Measurements from ENCODE around the gene ZNF90. TPM values are rescaled to one million over a fixed set of nuclear protein-coding genes. Genes with fewer than 3 reads are reported as not detected.

Gene ZNF90
- total RNA-seq, 1 experiment from 2014 or later, result 88.7 TPM

DNA sequence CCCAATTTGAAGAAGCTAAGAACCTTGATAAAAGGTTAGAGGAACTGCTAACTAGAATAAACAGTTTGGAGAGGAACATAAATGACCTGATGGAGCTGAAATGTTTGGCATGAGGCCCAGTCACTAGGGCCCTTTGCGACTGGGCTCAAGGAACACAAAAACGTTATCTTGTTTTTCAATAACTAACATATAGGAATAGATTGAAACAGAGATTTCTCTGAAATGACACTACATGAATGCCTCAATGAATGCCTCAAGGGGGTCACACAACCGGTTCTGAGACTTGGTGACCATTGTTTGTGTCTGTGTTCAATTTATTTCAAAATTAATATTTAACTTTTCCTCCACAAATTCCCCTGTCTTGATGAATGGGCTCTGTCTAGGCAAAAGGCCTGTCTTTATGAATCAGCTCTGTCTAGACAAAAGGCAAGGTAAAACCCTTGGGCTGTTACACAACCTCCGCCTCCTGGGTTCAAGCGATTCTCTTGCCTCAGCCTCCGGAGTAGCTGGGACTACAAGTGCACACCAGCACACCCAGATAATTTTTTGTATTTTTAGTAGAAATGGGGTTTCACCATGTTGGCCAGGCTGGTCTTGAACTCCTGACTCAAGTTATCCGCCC, 88.3 kb downstream of the ZNF90 start:
- Histone ChIP-seq H4K8ac (replicated peaks; ENCODE audit: insufficient read length, low read depth, low read length) (no peak overlapping the region), H3K27ac (ENCODE audit: insufficient read length, low read depth, low read length) (no peak overlapping the region), H3K9me3 (ENCODE audit: control insufficient read depth, low read depth, low read length) (no peaks in the 10 kb centered on the region), H3K27me3 (ENCODE audit: insufficient read depth, low read length) (no peaks in the 10 kb centered on the region), H2AFZ (ENCODE audit: low read length) (no peak overlapping the region), H4K20me1 (ENCODE audit: control insufficient read depth, insufficient read depth, insufficient read length) (no peaks in the 10 kb centered on the region), H3K9ac (ENCODE audit: extremely low read depth, insufficient read length, low read length) (no peak overlapping the region), H3K14ac (ENCODE audit: insufficient read depth, low read length) (no peak overlapping the region), H3K4me2 (ENCODE audit: insufficient read depth, insufficient read length, low read length) (no peak overlapping the region), H2BK15ac (ENCODE audit: low read depth, low read length) (no peak overlapping the region), H2BK5ac (ENCODE audit: insufficient read length, low read length) (no peak overlapping the region), H3K18ac (ENCODE audit: insufficient read length, low read depth, low read length) (no peak overlapping the region), H2BK20ac (ENCODE audit: low read depth, low read length, poor library complexity, severe bottlenecking) (no peak overlapping the region), H3K23ac (ENCODE audit: insufficient read length, low read depth, low read length) (no peak overlapping the region), H4K5ac (ENCODE audit: insufficient read length, low read depth, low read length) (no peak overlapping the region), H3K79me2 (ENCODE audit: insufficient read depth, low read length) (peaks cover 10% of the 10 kb centered on the region; the same call in 1 of the 2 replicates), H3T11ph (ENCODE audit: low read length) (no peak overlapping the region), H3K23me2 (ENCODE audit: insufficient read length, low read depth, low read length, poor library complexity, severe bottlenecking) (no peaks in the 10 kb centered on the region), H2BK120ac (ENCODE audit: low read depth, low read length, poor library complexity, severe bottlenecking) (no peak overlapping the region), H4K91ac (ENCODE audit: insufficient read length, low read depth, low read length) (no peak overlapping the region), H3K4ac (ENCODE audit: low read depth, low read length) (no peak overlapping the region), H3K56ac (ENCODE audit: insufficient read length, low read depth, low read length) (no peak overlapping the region), H2AK5ac (ENCODE audit: insufficient read length, low read length) (no peak overlapping the region), H3K4me1 (ENCODE audit: insufficient read depth, low read length) (no peaks in the 10 kb centered on the region), H2BK12ac (ENCODE audit: insufficient read length, low read depth, low read length) (no peak overlapping the region), H3K79me1 (ENCODE audit: insufficient read depth, low read depth, low read length, poor library complexity, severe bottlenecking) (no peaks in the 10 kb centered on the region)
- Mint-ChIP-seq H3K4me3 (no peak overlapping the region), H3K9me3 (peaks cover 2 to 16% of the 10 kb centered on the region in 2 experiments; a peak in 4 of 5 replicates), H3K36me3 (ENCODE audit: insufficient read depth in 1 of 3, low read depth in 3 of 3) (peaks cover 24 to 28% (median 26%) of the 10 kb centered on the region in 3 experiments), H3K4me1 (peaks cover 12 to 21% of the 10 kb centered on the region in 2 experiments), H3K27ac (no peak overlapping the region), H3K27me3 (ENCODE audit: low read depth) (no peaks in the 10 kb centered on the region)
- no CpG with 5 or more reads among the region's 7 CpGs for WGBS (ENCODE audit: extremely low coverage, insufficient read length, low lambda C conversion rate)
- TF ChIP-seq, protein P1, sequence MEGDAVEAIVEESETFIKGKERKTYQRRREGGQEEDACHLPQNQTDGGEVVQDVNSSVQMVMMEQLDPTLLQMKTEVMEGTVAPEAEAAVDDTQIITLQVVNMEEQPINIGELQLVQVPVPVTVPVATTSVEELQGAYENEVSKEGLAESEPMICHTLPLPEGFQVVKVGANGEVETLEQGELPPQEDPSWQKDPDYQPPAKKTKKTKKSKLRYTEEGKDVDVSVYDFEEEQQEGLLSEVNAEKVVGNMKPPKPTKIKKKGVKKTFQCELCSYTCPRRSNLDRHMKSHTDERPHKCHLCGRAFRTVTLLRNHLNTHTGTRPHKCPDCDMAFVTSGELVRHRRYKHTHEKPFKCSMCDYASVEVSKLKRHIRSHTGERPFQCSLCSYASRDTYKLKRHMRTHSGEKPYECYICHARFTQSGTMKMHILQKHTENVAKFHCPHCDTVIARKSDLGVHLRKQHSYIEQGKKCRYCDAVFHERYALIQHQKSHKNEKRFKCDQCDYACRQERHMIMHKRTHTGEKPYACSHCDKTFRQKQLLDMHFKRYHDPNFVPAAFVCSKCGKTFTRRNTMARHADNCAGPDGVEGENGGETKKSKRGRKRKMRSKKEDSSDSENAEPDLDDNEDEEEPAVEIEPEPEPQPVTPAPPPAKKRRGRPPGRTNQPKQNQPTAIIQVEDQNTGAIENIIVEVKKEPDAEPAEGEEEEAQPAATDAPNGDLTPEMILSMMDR (conservative IDR thresholded peaks at IDR 0.05), result no peak
- DNase-seq, result no peak

All from H9 (cell line).